Medulla oblongata (tissue), 1 donor: ENCODE measurements around the gene GFPT2.

Source experiments
- DNase-seq: peaks from one replicate; pipeline ENCODE4 v3.0.0-alpha.2; 2015; ENCODE audit errors: extremely low spot score

Gene GFPT2

GRCh38 chr5:180353048-180353979, at the start of gene GFPT2:
Gene GFPT2, minus strand, starts transcription at chr5:180353336. Its CDS starts 119 bp downstream, at chr5:180353217.
- DNase-seq: peak; percentile 91

- DNase-seq: no peak
These were observed 49.6 kb upstream of the GFPT2 start for GRCh38 chr5:180402716-180403115.

GRCh38 chr5:180401229-180401907, 48.2 kb upstream of the GFPT2 start:
- DNase-seq: no peak

- DNase-seq: no peak
These were observed 47.3 kb upstream of the GFPT2 start for GRCh38 chr5:180400416-180400815.

- no peak for DNase-seq
These were observed 46.5 kb upstream of the GFPT2 start for GRCh38 chr5:180399401-180400215.

GRCh38 chr5:180396926-180397325, 43.8 kb upstream of the GFPT2 start:
- no peak for DNase-seq

GRCh38 chr5:180395540-180396274, 42.6 kb upstream of the GFPT2 start:
- no peak for DNase-seq

- no peak for DNase-seq
These were observed 41.0 kb upstream of the GFPT2 start for GRCh38 chr5:180394031-180394636.

GRCh38 chr5:180391276-180391675, 38.1 kb upstream of the GFPT2 start:
- no peak for DNase-seq

- no peak for DNase-seq
These were observed 37.5 kb upstream of the GFPT2 start for GRCh38 chr5:180390441-180391190.

GRCh38 chr5:180389252-180390101, 36.3 kb upstream of the GFPT2 start:
- DNase-seq: no peak

- DNase-seq: no peak
These were observed 34.7 kb upstream of the GFPT2 start for GRCh38 chr5:180387798-180388197.

- DNase-seq: no peak
These were observed 29.8 kb upstream of the GFPT2 start for GRCh38 chr5:180382926-180383325.

- DNase-seq: no peak
These were observed 28.8 kb upstream of the GFPT2 start for GRCh38 chr5:180381851-180382480.

- DNase-seq: no peak
These were observed 28.3 kb upstream of the GFPT2 start for GRCh38 chr5:180381428-180381827.

GRCh38 chr5:180380856-180381255, 27.7 kb upstream of the GFPT2 start:
- no peak for DNase-seq

GRCh38 chr5:180380441-180380840, 27.3 kb upstream of the GFPT2 start:
- DNase-seq: no peak

- no peak for DNase-seq
These were observed 26.4 kb upstream of the GFPT2 start for GRCh38 chr5:180379355-180380070.
